ENCODE data around the gene TMEM79.

Gene TMEM79, protein sequence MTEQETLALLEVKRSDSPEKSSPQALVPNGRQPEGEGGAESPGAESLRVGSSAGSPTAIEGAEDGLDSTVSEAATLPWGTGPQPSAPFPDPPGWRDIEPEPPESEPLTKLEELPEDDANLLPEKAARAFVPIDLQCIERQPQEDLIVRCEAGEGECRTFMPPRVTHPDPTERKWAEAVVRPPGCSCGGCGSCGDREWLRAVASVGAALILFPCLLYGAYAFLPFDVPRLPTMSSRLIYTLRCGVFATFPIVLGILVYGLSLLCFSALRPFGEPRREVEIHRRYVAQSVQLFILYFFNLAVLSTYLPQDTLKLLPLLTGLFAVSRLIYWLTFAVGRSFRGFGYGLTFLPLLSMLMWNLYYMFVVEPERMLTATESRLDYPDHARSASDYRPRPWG

DNA sequence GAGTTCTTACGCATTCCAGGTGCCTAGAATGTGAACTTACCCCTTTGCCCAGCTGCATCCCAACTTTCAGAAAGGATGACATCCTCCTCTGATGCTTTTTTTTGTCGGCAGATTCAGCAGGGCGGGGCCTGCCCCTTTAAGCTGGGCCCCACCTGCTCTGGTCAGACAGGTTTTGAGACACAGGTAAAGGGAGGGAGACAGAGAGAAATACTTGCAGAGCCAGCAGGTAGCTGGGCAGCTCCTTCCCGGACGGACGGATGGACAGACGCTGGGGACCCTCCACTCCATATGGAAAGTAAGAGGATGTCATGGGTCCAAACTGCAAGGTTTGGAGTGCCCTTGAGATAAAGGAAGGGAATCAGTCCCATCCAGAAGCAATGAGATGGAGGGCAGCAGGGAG lies at the start of gene TMEM79:
Gene TMEM79, plus strand, starts transcription at position 214 of the 400 bp plus-strand sequence. CDS start 902 bp downstream, outside the sequence.
- no peak for DNase-seq

DNA sequence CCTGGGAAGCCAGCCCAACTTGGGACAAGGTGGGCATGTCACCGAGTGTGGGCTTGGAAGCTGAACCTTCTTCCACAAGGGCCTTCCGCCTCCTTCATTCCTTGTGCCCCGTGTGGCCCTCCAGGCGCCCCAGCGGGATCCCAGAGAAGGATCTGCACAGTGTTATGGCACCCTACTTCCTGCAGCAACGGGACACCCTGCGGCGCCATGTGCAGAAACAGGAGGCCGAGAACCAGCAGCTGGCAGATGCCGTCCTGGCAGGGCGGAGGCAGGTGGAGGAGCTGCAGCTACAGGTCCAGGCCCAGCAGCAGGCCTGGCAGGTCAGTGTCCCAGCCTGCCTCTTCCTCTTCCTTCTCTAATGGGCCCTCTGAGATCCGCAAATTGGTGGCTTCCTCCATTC lies 48.0 kb upstream of the TMEM79 start:
- no peak for DNase-seq

DNA sequence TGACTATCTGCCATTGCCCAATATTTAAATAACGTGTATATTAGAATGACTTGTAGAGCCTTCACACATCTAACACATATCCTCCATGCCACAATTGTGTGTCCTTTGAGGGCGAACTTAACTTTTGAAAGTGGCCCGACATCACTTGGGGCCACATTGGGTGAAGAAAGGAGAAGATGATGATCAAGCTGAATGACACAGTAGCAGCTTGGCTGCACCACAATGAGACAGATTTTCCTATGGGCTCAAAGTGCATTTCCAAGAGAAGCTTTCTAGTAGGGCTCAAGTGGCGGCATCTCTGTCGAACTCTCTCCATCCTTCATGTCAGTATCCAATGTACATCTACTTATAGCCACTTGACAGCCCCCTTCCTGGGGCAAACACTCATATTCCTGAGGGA lies 45.9 kb upstream of the TMEM79 start:
- no peak for DNase-seq

DNA sequence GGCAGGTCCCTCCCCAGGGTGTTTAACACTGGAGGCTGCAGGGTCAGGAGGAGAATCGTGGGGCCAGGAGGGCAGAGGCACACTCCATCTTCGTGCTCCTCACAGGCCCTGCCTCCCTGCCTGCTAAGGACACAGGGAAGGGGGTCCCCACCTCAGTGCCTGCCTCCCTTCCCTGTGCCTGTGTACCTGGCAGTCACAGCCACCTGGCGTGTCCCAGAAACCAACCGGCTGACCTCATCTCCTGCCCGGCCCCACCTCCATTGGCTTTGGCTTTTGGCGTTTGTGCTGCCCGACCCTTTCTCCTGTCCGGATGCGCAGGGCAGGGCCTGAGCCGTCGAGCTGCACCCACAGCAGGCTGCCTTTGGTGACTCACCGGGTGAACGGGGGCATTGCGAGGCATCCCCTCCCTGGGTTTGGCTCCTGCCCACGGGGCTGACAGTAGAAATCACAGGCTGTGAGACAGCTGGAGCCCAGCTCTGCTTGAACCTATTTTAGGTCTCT lies 42.8 kb upstream of the TMEM79 start:
- DNase-seq, result no peak

DNA sequence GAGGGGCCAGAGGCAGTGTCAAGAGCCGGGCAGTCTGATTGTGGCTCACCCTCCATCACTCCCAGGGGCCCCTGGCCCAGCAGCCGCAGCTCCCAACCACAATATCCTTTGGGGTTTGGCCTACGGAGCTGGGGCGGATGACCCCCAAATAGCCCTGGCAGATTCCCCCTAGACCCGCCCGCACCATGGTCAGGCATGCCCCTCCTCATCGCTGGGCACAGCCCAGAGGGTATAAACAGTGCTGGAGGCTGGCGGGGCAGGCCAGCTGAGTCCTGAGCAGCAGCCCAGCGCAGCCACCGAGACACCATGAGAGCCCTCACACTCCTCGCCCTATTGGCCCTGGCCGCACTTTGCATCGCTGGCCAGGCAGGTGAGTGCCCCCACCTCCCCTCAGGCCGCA lies 42.2 kb upstream of the TMEM79 start, which contains the start of gene BGLAP:
Gene BGLAP, plus strand, starts transcription at position 259 of the 400 bp plus-strand sequence. Its CDS starts 48 bp downstream, at position 307.
- no peak for DNase-seq

DNA sequence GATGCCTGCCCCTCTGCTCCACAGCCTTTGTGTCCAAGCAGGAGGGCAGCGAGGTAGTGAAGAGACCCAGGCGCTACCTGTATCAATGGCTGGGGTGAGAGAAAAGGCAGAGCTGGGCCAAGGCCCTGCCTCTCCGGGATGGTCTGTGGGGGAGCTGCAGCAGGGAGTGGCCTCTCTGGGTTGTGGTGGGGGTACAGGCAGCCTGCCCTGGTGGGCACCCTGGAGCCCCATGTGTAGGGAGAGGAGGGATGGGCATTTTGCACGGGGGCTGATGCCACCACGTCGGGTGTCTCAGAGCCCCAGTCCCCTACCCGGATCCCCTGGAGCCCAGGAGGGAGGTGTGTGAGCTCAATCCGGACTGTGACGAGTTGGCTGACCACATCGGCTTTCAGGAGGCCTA lies 41.4 kb upstream of the TMEM79 start:
- no peak for DNase-seq

DNA sequence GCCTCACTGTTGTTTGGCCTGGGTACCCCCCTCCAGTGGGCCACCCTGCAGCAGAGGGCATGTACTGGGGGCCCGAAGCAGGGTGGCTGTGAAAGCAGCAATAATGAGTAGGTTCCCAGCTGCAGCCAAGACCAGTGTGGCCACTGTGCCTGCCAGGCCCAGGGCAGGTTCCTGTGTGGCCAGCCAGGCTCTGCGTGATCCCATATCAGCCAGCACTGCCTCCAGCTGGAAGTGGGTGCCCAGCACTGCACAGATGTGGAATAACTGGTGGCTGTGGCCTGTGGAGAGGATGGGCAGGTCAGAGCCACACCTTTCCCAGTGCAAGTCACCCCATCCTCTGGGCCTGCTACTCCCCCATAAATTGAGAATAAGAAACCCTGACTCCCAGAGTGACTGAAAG lies 40.0 kb upstream of the TMEM79 start:
- DNase-seq, result no peak

DNA sequence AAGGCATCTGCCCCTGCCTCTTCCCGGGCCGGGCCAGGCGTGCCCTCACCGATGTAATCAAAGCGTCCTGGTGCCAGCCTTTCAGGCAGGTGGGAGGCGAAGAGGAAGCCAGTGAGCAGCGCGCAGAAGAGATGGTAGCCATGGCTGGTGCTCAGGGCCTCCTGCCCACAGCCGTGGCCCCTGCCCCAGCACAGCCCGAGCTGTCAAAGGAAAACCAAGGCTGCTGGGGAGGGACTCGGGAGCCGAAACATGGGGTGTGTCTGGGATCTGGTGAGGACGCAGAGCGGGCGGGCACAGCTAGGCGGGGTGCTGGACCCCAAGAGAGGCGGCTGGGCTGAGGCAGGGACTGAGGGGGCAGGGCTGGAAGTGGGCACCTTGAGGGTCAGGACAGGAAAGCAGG lies 39.4 kb upstream of the TMEM79 start:
- DNase-seq, result no peak

DNA sequence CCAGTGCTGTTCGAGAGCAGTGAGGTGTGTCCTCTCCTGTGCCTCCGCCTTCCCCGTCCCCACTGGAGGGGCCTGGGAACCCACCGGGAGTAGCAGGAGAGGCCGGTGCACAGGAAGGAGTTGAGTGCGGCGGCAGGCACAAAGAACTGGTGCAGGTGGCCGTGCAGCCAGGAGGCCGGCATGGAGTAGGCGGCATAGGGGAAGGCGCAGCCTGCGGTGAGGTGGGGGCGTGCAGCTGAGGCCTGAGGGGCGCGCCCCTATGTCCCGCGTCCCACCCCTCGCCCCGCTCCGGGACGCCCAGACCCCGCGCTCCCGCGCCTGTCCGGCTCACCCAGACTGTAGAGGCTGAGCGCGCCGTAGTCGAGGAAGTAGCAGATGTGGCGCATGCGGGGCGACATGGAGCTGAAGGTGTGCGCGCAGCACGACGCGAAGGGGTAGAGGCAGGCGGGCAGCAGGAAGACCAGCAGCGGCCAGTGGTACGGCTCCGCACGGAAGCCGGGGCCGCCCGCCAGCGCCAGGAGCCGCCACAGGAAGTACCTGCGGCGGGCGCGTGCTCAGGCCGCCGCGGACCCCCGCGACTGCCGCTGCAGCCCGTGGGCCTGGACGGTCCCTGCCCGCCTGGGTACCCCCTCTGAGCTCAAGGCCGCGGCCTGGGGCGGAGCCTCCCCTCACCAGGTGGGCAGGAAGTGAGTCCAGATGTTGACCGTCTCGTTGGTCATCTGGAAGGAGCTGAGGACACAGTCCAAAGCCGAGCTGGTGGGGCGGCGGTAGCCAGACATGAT lies 38.5 kb upstream of the TMEM79 start:
- DNase-seq, result peak; percentile 78

DNA sequence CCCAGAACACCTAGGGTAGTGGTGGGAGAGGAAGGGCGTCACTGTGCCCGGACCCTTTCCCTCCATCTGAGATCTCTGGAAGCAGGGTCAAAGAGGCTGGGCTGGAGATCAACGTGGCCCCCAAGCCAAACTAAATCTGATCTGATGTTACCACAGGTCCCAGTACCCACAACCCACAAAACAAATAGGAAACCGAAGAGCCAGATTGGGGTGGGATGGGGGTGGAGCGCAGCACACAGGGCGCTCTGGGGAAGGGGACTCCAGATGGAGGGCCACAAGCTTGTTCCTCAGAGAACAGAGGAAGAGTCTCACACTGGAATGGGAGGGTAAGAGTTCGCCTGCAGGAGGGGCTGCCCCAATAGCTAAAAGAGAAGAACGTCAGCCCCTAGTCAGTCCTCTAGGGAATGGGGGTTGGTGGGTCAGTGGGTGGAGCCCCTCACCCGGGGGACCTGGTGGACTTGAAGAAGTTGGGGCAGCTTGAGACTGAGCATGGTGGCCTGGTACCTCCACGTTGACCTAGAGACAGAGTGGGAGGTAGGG lies 37.8 kb upstream of the TMEM79 start:
- no peak for DNase-seq

DNA sequence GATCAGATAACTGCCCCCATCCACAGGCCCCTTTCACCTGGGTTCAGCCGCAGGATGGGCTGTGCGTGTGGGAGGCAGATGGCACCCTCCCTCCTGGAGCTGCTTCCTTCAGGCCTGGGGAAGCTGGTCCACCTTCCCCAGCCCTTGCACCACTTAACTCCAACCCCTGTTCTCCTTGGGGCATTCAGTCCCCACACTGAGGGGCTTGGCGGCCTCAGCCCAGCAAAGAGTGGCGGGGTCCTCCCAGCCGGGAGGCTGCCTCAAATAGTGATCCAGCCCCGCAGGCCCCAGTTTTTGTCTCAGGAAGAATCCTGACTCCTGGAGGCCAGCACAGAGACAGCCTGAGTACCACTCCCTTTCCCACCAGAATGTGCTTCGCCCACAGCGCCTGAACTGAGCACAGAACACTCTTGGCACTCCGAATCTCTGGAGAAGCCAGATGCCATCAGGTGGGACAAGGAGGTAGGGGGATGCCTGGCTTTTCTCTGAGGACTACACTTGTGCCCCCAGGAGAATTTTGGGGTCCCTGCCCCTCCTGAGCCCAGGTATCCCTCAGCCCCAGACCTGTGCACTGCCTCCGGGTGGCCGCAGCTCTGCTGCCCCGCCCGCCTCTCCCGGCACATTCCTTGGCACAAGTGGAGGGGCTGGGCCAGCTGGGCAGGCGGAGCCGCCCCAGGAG lies 37.2 kb upstream of the TMEM79 start:
- DNase-seq, result no peak

DNA sequence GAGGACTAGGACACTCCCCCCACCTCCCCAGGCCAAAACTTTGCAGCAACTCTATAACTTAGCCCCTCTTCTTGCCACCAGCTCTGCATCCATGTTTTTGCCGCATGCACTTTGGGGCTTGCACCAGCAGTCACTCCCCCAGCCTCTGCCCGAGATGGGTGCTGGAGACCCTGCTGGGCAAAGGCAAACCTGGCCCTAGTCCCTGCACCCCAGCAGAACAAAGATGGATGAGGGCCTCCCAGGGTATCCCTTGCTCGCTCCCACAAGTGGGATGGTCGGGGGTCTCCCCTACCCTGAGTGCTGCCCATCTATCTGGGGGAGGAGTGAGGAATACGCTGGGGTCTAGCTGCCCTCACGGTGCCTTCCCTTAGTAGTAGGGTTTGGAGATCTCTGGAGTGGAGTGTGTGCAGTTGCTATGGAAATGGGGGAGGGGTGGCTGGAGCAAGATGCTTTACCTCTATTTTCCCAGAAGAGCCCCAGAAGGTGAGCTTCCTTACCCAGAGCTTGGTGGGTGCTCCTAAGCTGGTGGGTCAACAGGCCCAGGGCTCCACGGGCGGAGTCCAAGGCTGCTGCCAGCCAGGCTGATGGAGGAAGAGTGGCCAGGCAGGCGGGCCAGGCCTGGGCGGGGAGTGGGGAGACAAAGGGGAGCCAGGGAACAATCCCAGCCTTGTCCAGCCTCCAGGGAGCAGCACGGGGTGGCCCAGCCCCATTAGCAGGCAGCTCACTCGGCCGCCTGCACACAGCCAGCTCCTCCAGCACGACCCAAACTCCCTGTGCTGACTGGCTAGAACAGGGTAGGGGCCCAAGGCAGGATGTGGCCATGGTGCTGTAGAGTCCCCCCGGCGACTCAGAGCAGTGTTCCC lies 36.4 kb upstream of the TMEM79 start, which contains the start of gene PAQR6:
Gene PAQR6, minus strand, starts transcription at position 597 of the 863 bp plus-strand sequence. CDS start 1,325 bp downstream, outside the sequence.
- DNase-seq, result no peak

DNA sequence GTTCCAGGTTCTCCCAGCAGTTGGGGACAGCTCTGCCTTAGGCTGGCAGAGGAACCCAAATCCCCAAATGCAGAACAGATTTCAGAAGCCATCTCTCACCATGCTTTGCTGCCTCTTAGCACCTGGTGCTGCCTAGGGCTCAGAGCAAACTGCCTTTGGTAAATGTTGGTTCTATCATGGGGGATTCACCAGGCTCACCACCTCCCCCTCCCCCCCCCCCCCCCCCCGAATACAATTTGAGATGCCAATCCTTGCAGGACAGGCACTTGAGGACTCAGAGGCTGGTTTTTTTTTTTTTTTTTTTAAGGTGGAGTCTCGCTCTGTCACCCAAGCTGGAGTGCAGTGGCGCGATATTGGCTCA lies 35.8 kb upstream of the TMEM79 start:
- DNase-seq, result no peak

DNA sequence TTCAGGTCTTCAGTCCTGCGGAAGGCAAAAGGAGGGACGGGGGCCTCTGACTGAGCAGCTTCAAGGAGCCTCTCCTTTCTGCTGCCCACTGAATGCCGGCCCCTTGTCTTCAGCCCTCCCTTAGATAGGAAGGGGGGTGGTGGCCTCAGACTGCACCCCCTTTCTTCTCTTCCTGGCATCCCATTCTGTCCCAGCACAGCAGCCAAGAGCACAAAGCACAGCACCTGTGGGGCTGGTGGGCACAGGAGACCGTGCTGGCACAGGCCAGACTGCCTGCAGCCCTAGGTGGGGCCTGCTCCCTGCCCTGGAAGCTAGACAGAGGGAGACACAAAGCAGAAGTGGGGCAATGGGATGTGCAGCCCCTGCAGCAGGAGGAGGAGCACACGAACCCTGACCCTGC lies 34.5 kb upstream of the TMEM79 start:
- DNase-seq, result no peak

DNA sequence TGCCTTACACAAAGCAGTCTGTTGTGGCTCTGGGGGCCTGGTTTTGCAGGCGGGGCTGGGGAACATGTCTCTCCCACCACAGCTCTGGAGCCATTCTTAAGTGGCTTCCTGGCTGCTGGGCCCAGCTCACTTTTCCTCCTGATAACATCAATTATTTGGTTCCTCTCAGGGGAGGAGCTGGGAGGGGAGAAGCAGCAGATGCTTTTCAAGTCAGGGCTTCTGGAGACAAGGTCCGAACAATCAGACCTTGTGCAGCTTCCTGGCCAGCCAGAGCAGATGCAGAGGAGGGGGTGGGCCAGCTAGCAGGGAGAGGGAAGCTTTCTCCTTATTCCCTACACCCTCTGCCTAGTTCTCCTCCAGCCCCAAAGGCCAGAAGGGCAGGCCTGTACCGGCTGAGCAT lies 32.6 kb upstream of the TMEM79 start:
- DNase-seq, result no peak

DNA sequence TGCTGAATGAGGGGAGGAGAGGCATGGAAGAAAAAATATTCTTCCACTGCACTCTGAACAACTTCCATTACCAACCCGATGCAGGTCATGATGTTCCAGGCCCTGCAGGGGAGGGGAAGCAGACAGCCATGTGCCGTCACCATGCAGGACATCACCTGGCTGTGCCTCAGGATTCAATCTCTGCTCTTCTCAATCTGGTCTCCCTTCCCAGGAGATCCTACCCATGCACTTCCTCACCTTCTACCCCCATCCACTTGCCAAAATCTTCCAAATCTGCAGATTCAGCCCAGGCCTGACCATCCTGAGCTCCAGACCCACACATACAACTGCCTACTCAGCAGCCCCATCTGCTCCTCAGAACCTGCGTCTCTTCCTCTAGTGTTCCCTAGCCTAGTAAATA lies 30.5 kb upstream of the TMEM79 start:
- no peak for DNase-seq

DNA sequence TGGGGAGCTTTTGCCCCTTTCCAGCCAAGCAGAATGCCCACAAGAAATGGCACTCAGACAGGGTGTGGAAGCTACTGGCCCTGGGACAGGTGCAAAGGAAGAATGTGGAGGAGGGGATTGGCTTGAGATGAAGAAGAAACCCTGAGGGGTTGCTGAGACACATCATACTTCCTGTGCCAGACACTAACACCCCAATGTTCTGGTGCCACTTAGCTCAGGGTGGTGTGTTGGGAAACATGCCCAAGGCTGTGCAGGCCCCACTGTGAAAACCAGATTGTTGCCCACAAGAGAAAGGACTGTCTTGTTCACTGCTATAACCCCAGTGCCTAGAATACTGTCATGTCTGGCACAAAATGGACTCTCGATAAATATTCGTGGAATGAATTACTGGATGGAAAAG lies 26.4 kb upstream of the TMEM79 start:
- DNase-seq, result no peak

DNA sequence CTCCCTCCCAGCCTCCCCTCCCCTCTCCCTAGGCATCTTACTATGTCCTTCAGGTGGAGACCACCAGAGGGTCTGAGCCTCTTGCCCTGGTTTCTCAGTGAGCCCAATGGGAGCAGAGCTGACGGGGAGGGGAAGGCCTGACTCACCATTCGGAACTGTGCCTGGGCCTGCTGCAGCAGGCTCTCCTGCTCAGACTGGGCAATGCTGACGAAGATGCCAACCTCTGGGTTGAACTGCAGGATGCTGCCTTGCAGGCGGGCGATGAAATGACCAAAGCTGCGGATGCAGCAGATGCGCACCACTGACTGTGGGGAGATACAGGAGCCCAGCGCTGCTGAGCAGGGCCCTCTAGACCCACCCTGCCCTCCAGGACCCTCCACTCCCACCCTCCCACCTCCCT lies 25.3 kb upstream of the TMEM79 start:
- DNase-seq, result no peak

DNA sequence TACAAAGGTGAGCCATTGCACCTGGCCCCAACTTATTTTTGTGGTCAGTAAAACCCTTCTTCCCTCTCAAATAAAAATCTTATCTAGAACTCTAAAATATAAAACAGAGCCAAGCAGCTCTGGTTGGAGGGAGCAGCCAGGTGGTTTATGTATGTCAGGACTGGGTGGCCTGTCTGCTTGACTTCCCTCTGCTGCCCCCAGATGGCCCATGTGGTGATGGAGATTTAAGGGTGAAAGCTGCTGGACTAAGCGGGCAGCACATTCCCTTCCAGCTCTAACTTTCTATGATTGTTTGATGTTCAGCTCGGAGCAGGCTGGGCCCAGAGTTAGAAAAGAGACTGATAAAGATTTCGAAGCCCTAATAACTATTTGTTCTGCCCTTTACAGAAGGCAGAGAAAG lies 24.3 kb upstream of the TMEM79 start:
- no peak for DNase-seq

DNA sequence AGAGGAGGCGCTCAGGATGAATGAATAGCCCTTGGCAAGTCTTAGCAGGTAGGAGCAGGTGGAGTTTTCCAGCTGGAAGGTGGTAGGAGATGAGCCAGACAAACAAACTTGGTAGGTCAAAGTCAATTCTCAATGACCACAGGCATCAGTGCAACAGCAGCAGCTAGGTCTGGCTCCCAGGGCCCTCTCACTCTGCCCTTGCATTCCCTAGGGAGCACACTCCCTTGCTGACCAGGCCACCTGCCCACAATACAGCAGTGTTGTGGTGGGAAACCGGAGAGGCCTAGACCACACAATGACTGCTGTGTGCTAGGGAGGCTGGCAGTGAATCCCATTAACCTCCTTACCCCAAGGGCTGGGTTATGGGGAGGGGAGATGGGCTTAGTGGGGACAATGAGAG lies 23.2 kb upstream of the TMEM79 start:
- DNase-seq, result no peak

DNA sequence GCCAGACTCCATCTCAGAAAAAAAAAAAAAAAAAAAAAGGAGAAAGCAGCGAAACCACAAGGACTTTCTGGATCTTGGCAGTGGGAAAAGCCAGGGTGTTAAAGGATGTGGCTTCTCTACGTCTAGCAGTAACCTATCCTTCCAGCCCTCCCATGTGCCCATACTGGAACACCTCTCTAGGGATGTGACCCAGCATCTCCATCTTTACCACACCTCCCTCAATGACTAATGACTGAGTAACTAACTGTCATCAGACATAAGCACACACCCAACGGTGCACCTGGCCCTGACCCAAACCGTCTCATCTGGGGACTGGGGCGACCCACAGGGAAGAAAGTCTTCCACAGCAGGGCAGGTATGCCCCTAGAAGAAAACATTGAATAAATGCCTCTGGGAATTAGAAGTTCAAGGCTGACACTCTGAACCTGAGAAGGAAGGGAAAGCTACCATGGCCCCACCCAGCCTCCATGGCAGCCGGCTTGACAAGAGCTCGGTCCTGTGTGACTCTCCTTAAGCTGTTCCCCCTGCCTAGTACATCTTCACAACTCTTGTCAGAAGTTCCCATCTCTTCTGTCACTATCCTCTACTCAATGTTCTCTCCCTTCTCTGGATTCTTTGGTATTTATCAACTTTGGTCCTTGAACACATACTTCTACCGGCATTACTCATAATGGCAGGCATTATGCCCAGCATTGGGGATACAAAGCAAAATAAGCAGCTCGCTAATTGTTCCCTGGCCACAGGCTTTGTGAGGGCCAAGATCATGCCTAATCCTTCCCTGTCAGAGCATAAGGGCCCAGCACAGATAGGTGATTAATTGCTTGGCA lies 21.5 kb upstream of the TMEM79 start:
- DNase-seq, result no peak

All from NCI-H345 (cell line).